HEK293T (cell line): ENCODE measurements around the gene PNRC1.
A peak's percentile ranks its signal among the peaks of the same experiment; 100 is the strongest.
"Not testable (repeated sequence)": the region's sequence is repeated elsewhere in the genome, so short reads cannot be mapped to it uniquely, and the experiment has no call there.

ENCODE experiments used
- CTCF ChIA-PET: fragments of 350-600 bp; formaldehyde crosslinking; extraction: SDS; loops from one replicate; lab custom pipeline; 2021; ENCODE audit warnings: antibody characterized with exemption, inconsistent platforms; lab: Yijun Ruan, JAX
- POLR2A ChIA-PET: fragments of 350-600 bp; formaldehyde crosslinking; extraction: SDS; loops from one replicate; lab custom pipeline; 2020; ENCODE audit warnings: antibody characterized with exemption, inconsistent platforms; lab: Yijun Ruan, JAX
- DNase-seq: peaks from one replicate; pipeline ENCODE4 v3.0.0; 2012; ENCODE audit warnings: mixed read lengths; ENCODE audit errors: extremely low spot score
- ARNT ChIP-seq: fragments of 450-650 bp; IDR thresholded peaks from 2 replicates; pipeline ENCODE4 v1.6.1; 2017; ENCODE audit warnings: mild to moderate bottlenecking
- BHLHE40 ChIP-seq: fragments of 450-650 bp; IDR thresholded peaks from 2 replicates; pipeline ENCODE4 v1.6.1; 2016; ENCODE audit warnings: mild to moderate bottlenecking, moderate library complexity, borderline replicate concordance
- CTBP1 ChIP-seq: fragments of 450-650 bp; IDR thresholded peaks from 2 replicates; pipeline ENCODE4 v1.6.1; 2016; ENCODE audit warnings: borderline replicate concordance
- ELF4 ChIP-seq: fragments of 450-650 bp; IDR thresholded peaks from 2 replicates; pipeline ENCODE4 v1.6.1; 2017; ENCODE audit warnings: antibody characterized with exemption
- FOXA1 ChIP-seq: fragments of 450-650 bp; IDR thresholded peaks from 2 replicates; pipeline ENCODE4 v1.6.1; 2016; ENCODE audit warnings: mild to moderate bottlenecking
- FOXK2 ChIP-seq: fragments of 450-650 bp; IDR thresholded peaks from 2 replicates; pipeline ENCODE4 v1.6.1; 2016; ENCODE audit warnings: mild to moderate bottlenecking
- FOXM1 ChIP-seq: fragments of 450-650 bp; IDR thresholded peaks from 2 replicates; pipeline ENCODE4 v1.6.1; 2017; ENCODE audit warnings: mild to moderate bottlenecking, borderline replicate concordance
- HDGF ChIP-seq: fragments of 450-650 bp; IDR thresholded peaks from 2 replicates; pipeline ENCODE4 v1.6.1; 2017; ENCODE audit warnings: antibody characterized with exemption, borderline replicate concordance
- L3MBTL2 ChIP-seq: fragments of 450-650 bp; conservative IDR thresholded peaks from 2 replicates; pipeline ENCODE4 v1.6.1; 2016; ENCODE audit warnings: mild to moderate bottlenecking
- LEF1 ChIP-seq: fragments of 450-650 bp; IDR thresholded peaks from 2 replicates; pipeline ENCODE4 v1.6.1; 2017; ENCODE audit warnings: mild to moderate bottlenecking, borderline replicate concordance
- NFRKB ChIP-seq: fragments of 450-650 bp; IDR thresholded peaks from 2 replicates; pipeline ENCODE4 v1.6.1; 2016; ENCODE audit warnings: mild to moderate bottlenecking, moderate library complexity
- SP1 ChIP-seq: fragments of 450-650 bp; IDR thresholded peaks from 2 replicates; pipeline ENCODE4 v1.6.1; 2017
- SUZ12 ChIP-seq: fragments of 450-650 bp; IDR thresholded peaks from 2 replicates; pipeline ENCODE4 v1.6.1; 2016; ENCODE audit warnings: mild to moderate bottlenecking
- TARDBP ChIP-seq: fragments of 450-650 bp; IDR thresholded peaks from 2 replicates; pipeline ENCODE4 v1.6.1; 2016
- ZNF384 ChIP-seq: fragments of 450-650 bp; IDR thresholded peaks from 2 replicates; pipeline ENCODE4 v1.6.1; 2016
- TF ChIP-seq, protein P1 (sequence below): fragments of 450-650 bp; IDR thresholded peaks from 2 replicates; pipeline ENCODE4 v1.6.1; 2016

The PNRC1 gene

DNA sequence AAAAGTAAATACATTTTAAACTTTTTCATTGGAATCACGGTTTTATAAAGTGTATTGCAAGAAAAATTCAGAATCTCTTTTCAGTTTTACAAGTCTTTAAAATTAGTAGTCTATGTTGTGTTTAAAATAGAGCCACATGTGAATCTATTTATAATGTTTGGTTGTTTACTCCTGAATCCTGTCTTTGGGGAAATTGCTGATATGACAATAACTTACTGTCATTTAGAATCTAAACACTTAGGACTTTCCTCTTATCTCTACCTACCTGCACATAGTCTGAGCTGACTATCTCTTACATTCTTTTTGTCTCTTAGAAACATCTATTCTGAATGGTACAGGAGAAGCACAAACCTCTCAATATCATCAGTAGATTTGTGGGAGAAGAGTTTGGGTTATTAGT, 41.4 kb downstream of the PNRC1 start:
- ChIA-PET CTCF (interaction anchor here (1.0 to 1.7 kb wide), 4 partner anchors 17 to 139 kb away, joined by 3 to 10 read pairs (median 4); partner anchors contain the start of gene GABRR1), POLR2A (interaction anchor here (1.4 to 2.7 kb wide), 2 partner anchors 25 to 41 kb away, joined by 5 to 8 read pairs; partner anchors contain the start of genes PM20D2 and PNRC1)
- DNase-seq, result no peak
- TF ChIP-seq CTBP1 (no peak), ARNT (no peak), FOXK2 (no peak), ELF4 (no peak), FOXA1 (no peak), TARDBP (no peak)
- TF ChIP-seq, protein P1, sequence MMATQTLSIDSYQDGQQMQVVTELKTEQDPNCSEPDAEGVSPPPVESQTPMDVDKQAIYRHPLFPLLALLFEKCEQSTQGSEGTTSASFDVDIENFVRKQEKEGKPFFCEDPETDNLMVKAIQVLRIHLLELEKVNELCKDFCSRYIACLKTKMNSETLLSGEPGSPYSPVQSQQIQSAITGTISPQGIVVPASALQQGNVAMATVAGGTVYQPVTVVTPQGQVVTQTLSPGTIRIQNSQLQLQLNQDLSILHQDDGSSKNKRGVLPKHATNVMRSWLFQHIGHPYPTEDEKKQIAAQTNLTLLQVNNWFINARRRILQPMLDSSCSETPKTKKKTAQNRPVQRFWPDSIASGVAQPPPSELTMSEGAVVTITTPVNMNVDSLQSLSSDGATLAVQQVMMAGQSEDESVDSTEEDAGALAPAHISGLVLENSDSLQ, result no peak

DNA sequence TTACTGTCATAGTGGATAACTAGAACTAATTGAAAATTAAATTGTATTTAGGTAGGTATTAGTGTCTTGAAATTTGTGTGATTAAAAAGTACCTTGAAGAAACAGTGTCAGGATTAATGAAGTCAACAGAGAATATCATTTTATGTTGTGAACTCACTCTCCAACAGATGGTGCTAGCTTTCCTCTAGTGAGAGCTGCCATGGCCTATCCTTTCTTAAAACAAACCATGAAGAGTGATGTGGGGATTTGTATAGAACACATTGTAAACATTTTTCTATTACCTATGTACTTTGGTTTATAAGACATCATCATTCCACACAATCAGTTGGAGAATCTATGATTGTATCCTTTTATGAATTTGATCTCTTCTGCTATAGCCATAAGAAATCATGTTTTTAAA, 42.1 kb downstream of the PNRC1 start:
- DNase-seq, result peak; percentile 43
- CTCF ChIA-PET, result interaction anchor here (0.6 to 1.3 kb wide), 6 partner anchors 16 to 246 kb away, joined by 3 to 4 read pairs (median 3); no protein-coding TSS in a partner anchor
- POLR2A ChIA-PET, result interaction anchor here (1.6 to 2.7 kb wide), 2 partner anchors 24 to 42 kb away, joined by 5 to 8 read pairs; partner anchors contain the start of genes PM20D2 and PNRC1
- TF ChIP-seq CTBP1, result no peak
- no peak for TF ChIP-seq HDGF
- no peak for TF ChIP-seq ARNT
- TF ChIP-seq FOXK2, result no peak
- no peak for TF ChIP-seq TARDBP
- TF ChIP-seq SUZ12, result no peak
- TF ChIP-seq ZNF384, result no peak
- TF ChIP-seq LEF1, result no peak
- TF ChIP-seq ELF4, result no peak
- TF ChIP-seq FOXM1, result no peak

DNA sequence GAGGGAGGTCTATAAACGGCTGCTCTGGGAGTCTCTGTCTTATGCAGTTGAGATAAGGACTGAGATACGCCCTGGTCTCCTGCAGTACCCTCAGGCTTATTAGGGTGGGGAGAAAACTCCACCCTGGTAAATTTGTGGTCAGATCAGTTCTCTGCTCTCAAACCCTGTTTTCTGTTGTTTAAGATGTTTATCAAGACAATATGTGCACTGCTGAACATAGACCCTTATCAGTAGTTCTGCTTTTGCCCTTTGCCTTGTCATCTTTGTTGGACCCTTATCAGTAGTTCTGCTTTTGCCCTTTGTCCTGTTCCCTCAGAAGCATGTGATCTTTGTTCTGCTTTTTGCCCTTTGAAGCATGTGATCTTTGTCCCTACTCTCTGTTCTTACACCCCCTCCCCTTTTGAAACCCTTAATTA, 47.7 kb downstream of the PNRC1 start:
- POLR2A ChIA-PET, CTCF ChIA-PET, DNase-seq: not testable (repeated sequence)

DNA sequence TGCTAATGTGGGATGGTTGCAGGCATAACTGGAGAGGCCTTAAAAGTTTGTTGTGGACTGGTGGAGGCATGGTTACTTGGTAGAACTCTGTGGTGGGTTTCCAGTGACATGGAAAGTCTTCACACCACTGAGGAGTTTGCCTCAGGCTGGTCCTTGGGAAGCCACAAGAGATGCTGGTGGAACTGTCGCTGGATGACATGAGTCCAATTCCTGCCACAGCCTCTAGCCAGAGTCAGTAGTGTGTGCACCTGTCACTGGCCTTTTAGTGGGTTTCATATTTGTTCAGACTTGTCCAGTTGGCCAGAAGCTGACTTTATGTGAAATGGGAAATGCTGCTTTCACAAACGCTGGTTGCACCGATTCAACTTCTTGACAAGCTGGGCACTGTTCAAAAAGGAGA, 51.0 kb downstream of the PNRC1 start:
- no peak for DNase-seq
- ChIA-PET POLR2A (interaction anchor here (3.4 kb wide), 1 partner anchor 14 kb away, joined by 19 read pairs; the partner anchor contains the start of gene PM20D2), CTCF (interaction anchor here (0.6 kb wide), 1 partner anchor 154 kb away, joined by 4 read pairs; no protein-coding TSS in a partner anchor)
- TF ChIP-seq FOXM1 (no peak), NFRKB (no peak), HDGF (no peak), TARDBP (no peak), SUZ12 (no peak), CTBP1 (no peak), FOXA1 (no peak), SP1 (no peak), ARNT (no peak), ELF4 (no peak), LEF1 (no peak), FOXK2 (no peak), BHLHE40 (no peak), L3MBTL2 (no peak), ZNF384 (no peak)
- TF ChIP-seq, protein P1, result no peak

DNA sequence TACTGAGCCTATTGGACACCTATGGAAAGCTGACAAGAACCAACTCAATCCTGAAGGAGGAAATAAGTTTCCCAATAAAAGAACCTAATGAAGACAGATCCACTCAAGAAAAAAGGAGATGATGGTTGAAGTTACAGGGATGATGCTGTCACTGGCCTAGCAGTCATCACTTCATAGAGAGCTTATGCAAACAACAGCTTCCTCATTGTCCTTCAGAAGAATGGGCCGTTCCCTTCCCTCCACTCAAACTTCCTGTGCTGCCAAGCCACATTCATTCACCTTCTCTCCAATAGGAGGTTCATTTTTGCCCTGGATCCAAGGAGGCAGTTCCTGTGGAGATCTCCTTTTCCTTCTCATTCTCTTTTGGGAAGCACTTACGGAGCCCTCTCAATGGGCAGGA, 51.5 kb downstream of the PNRC1 start:
- TF ChIP-seq CTBP1, result no peak
- TF ChIP-seq ARNT, result no peak
- no peak for TF ChIP-seq ELF4
- no peak for TF ChIP-seq SUZ12
- no peak for TF ChIP-seq LEF1
- no peak for TF ChIP-seq FOXA1
- no peak for TF ChIP-seq ZNF384
- TF ChIP-seq NFRKB, result no peak
- TF ChIP-seq FOXK2, result no peak
- no peak for TF ChIP-seq FOXM1
- TF ChIP-seq BHLHE40, result no peak
- no peak for TF ChIP-seq TARDBP
- no peak for TF ChIP-seq L3MBTL2
- no peak for TF ChIP-seq SP1
- no peak for TF ChIP-seq HDGF
- TF ChIP-seq, protein P1, result no peak
- ChIA-PET CTCF (interaction anchor here (0.6 kb wide), 1 partner anchor 153 kb away, joined by 4 read pairs; no protein-coding TSS in a partner anchor), POLR2A (interaction anchor here (3.4 kb wide), 1 partner anchor 14 kb away, joined by 19 read pairs; the partner anchor contains the start of gene PM20D2)
- no peak for DNase-seq

DNA sequence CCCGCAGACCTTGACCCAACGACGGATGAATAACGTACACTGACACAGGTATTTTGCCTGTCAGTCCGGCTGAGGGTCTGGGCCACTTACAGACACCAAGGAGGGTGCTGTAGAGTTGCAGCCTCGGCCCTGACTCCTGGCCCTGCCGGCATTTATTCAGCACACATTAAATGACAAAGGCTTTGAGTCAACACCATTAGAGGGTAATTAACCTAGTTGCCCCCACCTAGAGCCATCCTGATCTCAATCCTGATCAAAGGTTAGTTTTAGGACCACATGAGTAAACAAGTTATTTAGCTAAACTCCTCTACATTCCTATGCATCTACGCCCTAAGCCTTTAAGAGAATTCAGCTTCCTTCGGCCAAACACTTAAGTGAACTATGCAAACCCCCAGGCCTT, 53.4 kb downstream of the PNRC1 start:
- no peak for TF ChIP-seq ARNT
- no peak for TF ChIP-seq NFRKB
- DNase-seq, result no peak
- CTCF ChIA-PET, result interaction anchor here (1.1 kb wide), 1 partner anchor 19 kb away, joined by 3 read pairs; no protein-coding TSS in a partner anchor
- POLR2A ChIA-PET, result interaction anchor here (2.1 kb wide), 1 partner anchor 12 kb away, joined by 16 read pairs; the partner anchor contains the start of gene PM20D2
